ENCODE results near the gene SH3RF3.

DNA sequence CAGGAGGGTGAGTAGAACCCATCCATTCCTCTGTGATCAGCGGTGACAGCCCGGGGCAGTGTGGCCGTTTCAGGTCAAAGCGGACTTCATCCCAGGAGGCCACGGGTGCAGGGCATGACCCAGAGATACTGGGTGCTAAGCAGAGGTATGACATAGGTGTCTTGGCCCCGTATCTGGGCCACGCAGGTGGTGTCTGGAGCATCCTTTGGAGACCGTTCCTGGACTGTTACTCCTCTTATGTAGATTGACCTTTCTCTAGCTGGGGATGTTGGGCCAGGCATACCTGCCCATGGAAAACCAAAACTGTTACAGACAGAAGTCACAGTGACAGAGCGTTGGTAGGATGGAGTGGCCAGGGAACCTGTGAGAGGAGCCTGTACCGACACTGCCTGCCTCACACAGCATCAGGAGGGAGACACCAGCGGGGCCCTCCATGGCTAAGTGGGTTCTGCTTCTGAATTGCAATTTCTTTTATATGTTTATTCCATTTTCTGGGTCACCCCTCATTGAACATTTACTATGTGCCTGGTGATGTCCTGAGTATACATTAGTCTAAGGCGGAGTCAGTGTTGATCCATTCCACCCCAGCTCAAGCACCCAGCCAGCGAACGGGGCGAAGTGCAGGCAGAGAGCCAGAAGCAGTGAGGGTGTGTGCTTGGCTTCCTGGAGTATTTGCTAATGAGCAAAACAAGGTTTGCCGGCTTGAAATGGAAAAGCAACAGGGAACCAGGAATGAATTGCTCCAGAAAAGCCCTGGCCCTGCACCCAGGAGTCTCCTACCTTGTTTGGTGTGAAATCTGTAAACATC is 141.7 kb downstream of the SH3RF3 start:
- TF ChIP-seq, protein P1, sequence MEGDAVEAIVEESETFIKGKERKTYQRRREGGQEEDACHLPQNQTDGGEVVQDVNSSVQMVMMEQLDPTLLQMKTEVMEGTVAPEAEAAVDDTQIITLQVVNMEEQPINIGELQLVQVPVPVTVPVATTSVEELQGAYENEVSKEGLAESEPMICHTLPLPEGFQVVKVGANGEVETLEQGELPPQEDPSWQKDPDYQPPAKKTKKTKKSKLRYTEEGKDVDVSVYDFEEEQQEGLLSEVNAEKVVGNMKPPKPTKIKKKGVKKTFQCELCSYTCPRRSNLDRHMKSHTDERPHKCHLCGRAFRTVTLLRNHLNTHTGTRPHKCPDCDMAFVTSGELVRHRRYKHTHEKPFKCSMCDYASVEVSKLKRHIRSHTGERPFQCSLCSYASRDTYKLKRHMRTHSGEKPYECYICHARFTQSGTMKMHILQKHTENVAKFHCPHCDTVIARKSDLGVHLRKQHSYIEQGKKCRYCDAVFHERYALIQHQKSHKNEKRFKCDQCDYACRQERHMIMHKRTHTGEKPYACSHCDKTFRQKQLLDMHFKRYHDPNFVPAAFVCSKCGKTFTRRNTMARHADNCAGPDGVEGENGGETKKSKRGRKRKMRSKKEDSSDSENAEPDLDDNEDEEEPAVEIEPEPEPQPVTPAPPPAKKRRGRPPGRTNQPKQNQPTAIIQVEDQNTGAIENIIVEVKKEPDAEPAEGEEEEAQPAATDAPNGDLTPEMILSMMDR (IDR thresholded peaks at IDR 0.05): no peak
- TF ChIP-seq TCF7L2 (IDR thresholded peaks at IDR 0.05; ENCODE audit: low read depth, low read length): no peak
- TF ChIP-seq, protein P2, sequence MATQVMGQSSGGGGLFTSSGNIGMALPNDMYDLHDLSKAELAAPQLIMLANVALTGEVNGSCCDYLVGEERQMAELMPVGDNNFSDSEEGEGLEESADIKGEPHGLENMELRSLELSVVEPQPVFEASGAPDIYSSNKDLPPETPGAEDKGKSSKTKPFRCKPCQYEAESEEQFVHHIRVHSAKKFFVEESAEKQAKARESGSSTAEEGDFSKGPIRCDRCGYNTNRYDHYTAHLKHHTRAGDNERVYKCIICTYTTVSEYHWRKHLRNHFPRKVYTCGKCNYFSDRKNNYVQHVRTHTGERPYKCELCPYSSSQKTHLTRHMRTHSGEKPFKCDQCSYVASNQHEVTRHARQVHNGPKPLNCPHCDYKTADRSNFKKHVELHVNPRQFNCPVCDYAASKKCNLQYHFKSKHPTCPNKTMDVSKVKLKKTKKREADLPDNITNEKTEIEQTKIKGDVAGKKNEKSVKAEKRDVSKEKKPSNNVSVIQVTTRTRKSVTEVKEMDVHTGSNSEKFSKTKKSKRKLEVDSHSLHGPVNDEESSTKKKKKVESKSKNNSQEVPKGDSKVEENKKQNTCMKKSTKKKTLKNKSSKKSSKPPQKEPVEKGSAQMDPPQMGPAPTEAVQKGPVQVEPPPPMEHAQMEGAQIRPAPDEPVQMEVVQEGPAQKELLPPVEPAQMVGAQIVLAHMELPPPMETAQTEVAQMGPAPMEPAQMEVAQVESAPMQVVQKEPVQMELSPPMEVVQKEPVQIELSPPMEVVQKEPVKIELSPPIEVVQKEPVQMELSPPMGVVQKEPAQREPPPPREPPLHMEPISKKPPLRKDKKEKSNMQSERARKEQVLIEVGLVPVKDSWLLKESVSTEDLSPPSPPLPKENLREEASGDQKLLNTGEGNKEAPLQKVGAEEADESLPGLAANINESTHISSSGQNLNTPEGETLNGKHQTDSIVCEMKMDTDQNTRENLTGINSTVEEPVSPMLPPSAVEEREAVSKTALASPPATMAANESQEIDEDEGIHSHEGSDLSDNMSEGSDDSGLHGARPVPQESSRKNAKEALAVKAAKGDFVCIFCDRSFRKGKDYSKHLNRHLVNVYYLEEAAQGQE (IDR thresholded peaks at IDR 0.05; ENCODE audit: insufficient read depth in 1 of 2, low read depth in 2 of 2, low read length in 1 of 2): no peak
- TF ChIP-seq POLR2AphosphoS5 (IDR thresholded peaks at IDR 0.05; ENCODE audit: low read depth, low read length): no peak
- no peak for TF ChIP-seq SIN3A (IDR thresholded peaks at IDR 0.05; ENCODE audit: borderline replicate concordance, insufficient read depth, low read depth, low read length)

Data from Panc1 (cell line).